Skin of body (tissue), 2 donors: ENCODE results near the gene COPS4. TPM values are rescaled to one million over a fixed set of nuclear protein-coding genes. Genes with fewer than 3 reads are reported as not detected.
"Not testable (repeated sequence)": the region's sequence is repeated elsewhere in the genome, so short reads cannot be mapped to it uniquely, and the experiment has no call there.

Experiments
- DNase-seq: peaks from one replicate; lab custom pipeline; 2025; lab: John Stamatoyannopoulos, UW
- total RNA-seq: library from RNA; depleted of rRNA; stranded (reverse); fragments of >200 nt; gene quantifications from one replicate; pipeline ENCODE4 v1.2.3, GENCODE V29; 2014

Gene COPS4
- total RNA-seq: 85.4 TPM

GRCh38 chr4:83034630-83035494 is at the start of gene COPS4:
Gene COPS4 (plus strand): TSS chr4:83035183. CDS start chr4:83035225, 42 bp downstream.
- peak; percentile 100 for DNase-seq

GRCh38 chr4:82987519-82987918 is 47.5 kb upstream of the COPS4 start:
- DNase-seq: not testable (repeated sequence)

DNA sequence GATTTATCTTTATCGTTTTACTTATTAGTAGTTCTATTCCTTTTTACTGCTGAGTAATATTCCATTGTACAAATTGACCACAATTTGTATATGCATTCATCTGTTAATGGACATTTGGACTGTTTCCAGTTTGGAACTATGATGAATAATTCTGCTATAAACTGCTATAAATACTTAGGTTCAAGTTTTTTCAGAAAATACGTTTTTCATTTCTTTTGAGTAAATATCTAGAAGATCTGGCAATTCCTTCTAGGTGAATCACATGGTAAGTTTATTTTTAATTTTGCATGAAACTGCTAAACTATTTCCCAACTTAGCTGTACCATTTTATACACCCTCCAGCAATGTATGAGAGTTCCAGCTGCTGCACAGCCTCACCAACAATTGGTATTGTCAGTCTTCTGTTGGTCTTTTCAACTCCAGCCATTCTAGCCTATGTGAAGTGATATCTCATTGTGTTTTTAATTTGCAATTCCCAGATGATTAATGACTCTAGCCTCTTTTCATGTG is 46.6 kb upstream of the COPS4 start:
- no peak for DNase-seq

- no peak for DNase-seq
These were observed 45.2 kb upstream of the COPS4 start for GRCh38 chr4:82989575-82990429.

DNA sequence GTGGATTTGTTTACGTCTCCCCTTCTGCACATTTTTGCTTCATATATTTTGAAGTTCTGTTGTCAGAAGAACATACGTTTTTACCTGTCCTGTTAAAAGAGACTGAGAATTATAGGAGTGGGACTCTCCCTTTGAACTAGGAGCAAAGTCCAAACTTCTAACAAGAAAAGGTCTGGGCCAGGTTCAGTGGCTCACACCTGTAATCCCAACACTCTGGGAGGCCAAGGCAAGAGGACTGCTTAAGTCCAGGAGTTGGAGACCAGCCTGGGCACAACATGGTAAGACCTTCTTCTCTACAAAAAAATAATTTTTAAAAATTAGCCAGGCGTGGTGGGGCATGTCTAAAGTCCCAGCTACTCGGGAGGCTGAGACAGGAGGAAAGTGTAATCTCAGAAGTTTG is 40.1 kb upstream of the COPS4 start:
- DNase-seq: no peak

GRCh38 chr4:82998898-82999297 is 36.1 kb upstream of the COPS4 start:
- no peak for DNase-seq

DNA sequence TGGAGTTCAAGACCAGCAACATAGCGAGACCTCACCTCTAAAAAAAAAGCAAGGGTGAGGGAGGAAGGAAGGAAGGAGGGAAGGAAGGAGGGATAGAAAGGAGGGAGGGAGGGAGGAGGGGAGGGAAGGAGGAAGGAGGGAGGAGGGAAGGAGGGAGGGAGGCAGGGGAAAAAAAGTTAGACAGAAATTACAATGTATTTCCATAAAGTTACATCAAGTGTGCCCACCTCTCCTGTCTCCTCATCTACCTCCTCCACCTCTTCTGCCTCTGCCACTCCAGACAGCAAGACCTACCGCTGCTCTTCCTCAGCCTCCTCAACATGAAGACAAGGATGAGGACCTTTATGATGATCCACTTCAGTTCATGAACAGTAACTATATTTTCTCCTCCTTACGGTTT is 32.7 kb upstream of the COPS4 start:
- no peak for DNase-seq

DNA sequence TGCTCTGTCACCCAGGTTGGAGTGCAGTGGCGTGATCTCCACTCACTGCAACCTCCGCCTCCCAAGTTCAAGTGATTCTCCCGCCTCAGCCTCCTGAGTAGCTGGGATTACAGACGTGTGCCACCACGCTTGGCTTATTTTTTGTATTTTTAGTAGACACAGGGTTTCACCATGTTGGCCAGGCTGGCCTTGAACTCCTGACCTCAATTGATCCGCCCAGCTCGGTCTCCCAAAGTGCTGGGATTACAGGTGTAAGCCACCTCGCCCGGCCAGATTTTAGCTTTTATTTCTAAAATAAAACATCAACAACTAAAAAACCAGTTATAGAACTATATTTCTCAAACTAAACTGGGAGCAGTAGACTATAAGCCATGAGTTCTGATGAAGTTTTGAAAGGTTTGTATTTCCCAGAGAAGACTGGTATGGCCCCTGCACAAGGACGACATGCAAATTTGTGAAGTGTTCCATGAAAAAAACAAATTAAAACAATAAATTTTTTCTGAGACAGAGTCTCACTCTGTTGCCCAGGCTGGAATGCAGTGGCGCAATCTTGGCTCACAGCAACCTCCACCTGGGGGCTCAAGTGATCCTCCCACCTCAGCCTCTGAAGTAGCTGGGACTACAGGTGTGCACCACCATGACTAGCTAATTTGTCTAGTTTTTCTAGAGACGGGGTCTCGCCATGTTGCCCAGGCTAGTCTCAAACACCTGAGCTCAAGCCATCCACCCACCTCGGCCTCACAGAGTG is 31.8 kb upstream of the COPS4 start:
- not testable (repeated sequence) for DNase-seq

DNA sequence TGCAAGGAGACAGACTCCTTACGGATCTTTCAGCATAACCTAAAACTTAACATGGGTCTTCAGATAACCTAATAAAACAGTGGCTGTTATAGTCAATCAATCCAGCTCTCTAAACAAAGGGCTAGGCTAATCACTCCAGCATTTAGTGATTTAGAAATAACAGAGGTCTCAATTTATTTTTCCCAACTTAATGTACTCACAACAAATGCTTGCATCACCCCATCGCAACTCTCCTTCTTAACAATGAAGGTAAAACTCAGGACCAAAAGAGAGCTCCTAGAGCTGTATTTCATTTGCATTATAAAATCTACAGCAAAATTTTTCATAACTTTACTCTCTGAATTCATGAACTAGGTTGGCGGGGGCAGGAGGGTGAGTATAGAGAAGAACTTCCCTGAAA is 25.5 kb upstream of the COPS4 start:
- DNase-seq: no peak

DNA sequence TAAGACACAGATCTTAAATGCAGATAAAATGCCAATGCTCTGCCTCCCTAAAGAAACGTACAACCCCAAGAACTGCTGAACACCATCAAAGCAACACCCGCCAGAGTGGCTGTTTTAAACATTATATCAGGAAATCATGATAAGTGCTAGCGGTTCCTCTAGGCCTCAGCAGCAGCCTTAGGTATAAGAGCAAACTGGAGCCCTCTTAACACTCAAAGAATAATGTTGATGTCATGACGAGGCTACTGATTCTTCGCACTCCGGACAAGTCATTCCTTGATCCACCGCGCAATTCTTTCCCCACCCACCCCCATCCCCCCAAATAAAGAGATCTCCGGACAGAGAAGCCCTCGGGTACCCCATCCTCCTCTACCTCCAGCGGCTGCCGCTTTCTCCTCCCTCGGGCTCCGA is 24.9 kb upstream of the COPS4 start:
- no peak for DNase-seq

GRCh38 chr4:83010522-83011318 is 24.3 kb upstream of the COPS4 start, which contains the start of gene LIN54:
Gene LIN54 (minus strand): TSS chr4:83010823. CDS start chr4:82984844, 25,979 bp downstream.
- peak; percentile 26 for DNase-seq

DNA sequence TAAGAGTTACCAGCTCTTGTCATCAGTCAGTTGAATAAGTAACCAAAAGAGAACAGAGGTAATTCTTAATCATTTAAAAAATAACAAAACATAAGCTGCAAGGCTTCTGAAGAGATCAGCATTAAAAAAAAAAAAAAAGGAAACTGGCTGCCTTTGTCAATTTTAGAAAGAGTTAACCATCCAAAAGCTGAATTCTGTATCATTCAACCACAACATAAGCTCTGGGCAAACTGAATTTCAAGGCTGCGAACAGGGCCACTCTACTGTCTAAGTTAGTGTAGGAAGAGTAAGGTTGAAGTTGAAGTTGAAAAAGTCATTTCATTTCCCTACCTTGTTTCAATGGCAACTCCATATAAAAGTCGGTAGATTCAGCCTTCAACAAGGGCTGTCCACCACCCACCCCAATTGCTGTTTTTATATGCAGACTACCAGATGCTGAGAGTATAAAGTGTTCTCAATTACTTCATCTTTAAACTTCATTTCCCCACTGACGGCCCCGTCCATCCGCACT is 23.2 kb upstream of the COPS4 start:
- DNase-seq: no peak

GRCh38 chr4:83012200-83012686 is 22.7 kb upstream of the COPS4 start:
- DNase-seq: no peak

GRCh38 chr4:83012687-83013419 is 22.1 kb upstream of the COPS4 start:
- DNase-seq: peak; percentile 99

GRCh38 chr4:83013420-83013867 is 21.5 kb upstream of the COPS4 start:
- DNase-seq: no peak

GRCh38 chr4:83013902-83014301 is 21.1 kb upstream of the COPS4 start:
- no peak for DNase-seq

DNA sequence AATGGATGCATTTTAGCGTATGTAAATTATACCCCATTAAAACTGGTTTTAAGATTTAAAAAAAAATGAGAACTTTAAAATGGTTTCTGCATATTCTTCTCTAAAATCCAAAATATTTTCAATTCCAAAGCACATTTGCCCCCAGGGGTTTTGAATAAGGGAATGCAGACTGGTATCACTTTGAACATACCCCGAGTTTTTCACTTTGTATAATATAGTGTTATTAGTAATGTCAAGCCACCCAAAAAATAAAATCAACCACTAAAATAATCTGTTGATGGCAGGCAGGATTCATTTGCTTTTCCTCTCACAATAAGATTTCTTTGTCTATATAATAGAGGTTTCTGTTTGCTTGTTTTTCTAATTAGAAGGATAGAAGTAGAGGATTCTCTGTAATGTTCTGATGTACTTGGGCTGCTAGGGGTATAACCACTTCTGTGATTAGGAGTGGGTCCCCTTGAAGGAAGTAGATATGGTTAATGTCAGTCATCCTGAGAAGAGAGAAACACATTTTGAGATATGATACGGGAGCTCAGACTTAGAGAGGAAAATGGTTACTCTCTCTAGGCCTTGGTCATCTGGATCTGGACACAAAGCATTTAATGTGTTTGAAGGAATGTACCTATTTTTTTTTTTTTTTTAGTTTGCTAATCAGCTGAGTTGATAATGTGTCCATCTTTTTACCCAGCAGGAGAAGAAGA is 15.0 kb upstream of the COPS4 start:
- DNase-seq: no peak

GRCh38 chr4:83022724-83023450 is 12.1 kb upstream of the COPS4 start:
- no peak for DNase-seq
